HG03354 (cell line): ENCODE measurements around the gene BCL2L1.
A peak's percentile ranks its signal among the peaks of the same experiment; 100 is the strongest.

Source experiments
- ATAC-seq: cut with Tn5 transposase; IDR thresholded peaks from one replicate; pipeline ENCODE4 v1.9.1; 2021; ENCODE audit warnings: mild to moderate bottlenecking; ENCODE audit not compliant: unreplicated experiment, poor library complexity, severe bottlenecking

BCL2L1 gene

DNA sequence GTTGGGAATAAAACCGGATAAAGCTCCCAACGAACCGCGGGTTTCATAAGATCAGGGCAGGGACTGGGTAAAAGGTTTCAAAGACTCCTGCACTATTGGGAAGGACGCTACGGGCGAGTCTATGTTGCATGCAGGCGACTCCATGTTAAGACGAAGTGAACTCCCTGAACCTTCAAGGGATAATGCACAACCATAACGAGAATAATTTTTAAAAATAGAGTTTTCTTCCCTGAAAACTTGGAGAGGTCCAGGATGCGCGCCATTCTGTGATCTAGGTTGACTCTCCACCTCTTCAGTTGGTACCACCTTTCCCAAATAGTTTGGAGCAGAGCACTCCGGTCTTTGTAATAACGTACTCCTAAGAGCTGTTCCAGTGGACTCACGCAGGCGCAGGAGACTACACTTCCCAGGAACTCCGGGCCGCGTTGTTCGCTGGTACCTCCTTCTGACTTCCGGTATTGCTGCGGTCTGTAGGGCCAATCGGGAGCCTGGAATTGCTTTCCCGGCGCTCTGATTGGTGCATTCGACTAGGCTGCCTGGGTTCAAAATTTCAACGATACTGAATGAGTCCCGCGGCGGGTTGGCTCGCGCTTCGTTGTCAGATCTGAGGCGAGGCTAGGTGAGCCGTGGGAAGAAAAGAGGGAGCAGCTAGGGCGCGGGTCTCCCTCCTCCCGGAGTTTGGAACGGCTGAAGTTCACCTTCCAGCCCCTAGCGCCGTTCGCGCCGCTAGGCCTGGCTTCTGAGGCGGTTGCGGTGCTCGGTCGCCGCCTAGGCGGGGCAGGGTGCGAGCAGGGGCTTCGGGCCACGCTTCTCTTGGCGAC lies 16.3 kb upstream of the BCL2L1 start, which contains the start of gene TPX2:
Gene TPX2 (plus strand): TSS at position 562 of the 821 bp plus-strand sequence. CDS start 18,187 bp downstream, outside the sequence.
- ATAC-seq, result peak; percentile 97

DNA sequence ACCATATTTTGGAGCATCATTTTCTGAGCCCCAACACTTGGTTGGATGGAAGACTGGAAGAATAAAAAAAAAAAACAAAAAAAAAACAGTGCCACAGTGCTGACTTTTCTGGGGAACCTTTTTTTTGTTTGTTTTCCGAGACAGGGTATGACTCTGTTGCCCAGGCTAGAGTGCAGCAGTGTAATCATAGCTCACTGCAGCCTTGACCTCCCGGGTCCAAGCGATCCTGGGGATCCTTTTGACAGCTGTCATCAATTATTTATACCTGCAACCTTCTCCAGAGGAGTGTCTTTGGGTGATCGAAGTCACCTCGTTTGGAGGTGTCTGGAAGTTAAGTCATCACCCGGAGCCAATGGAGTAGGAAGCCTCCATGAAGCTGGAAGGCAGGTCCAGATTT lies 8.7 kb upstream of the BCL2L1 start:
- ATAC-seq, result no peak

DNA sequence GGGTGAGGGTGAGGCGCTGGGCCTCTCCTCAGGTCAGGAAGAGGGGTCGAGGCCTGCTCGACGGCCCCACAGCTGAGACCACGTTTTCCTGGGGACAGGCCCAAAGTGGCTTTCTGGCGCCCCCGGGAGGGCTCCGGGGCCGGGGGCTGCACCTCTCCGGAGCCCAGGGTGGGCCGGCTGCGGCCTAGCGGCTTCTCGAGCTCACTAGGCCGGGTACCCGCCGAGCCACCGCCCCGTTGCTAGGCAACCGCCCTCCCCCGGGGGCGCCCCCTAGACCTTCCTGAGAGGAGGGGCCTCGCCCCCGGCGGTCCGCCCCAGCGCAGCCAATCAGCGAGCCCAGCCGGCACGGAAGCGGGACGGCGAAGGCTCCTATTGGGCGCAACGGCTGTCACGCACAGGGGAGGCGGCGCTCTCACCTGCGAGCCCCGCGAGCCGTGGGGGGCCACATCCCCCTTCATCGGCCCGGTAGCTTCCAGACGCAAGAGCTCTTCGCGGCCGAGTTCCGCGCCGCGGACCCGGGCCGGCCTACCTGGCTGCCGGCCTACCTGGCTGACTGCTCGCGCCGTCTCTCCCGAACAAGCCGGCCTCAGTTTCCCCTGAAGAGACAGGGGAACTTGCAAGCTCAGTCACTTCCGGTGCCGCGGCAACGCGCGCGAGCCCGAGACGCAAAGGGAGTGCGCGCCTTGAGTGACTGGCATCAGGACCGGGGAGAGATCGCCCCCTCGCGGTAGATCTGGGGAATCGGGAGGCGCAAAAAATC lies 831 bp upstream of the BCL2L1 start:
- peak; percentile 84 for ATAC-seq

DNA sequence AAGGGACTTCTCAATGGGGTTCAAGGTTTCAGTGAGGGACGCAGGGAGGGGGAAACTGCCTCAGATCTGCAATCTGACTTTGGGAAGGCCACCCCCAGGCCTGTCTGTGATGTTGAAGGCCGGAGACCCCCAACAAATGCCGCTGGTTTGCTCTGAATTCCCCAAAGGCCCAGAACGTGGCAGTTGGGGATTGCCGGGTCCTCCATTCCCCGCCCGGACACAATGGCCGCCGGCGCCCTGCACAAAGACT lies 326 bp upstream of the BCL2L1 start:
- ATAC-seq, result no peak

DNA sequence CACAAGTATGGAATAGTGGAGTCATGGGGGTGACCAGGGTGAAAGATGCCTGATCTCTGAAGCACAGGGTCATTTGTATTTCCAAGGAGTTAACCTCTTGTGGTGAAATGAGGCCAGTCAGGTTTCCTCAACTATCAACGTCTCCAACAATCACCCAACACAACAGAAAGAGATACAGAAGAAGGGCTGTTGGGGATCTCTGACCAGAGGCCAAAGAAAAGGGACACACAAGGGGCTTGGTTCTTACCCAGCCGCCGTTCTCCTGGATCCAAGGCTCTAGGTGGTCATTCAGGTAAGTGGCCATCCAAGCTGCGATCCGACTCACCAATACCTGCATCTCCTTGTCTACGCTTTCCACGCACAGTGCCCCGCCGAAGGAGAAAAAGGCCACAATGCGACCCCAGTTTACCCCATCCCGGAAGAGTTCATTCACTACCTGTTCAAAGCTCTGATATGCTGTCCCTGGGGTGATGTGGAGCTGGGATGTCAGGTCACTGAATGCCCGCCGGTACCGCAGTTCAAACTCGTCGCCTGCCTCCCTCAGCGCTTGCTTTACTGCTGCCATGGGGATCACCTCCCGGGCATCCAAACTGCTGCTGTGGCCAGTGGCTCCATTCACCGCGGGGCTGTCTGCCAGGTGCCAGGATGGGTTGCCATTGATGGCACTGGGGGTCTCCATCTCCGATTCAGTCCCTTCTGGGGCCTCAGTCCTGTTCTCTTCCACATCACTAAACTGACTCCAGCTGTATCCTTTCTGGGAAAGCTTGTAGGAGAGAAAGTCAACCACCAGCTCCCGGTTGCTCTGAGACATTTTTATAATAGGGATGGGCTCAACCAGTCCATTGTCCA lies 1.0 kb downstream of the BCL2L1 start:
- no peak for ATAC-seq

DNA sequence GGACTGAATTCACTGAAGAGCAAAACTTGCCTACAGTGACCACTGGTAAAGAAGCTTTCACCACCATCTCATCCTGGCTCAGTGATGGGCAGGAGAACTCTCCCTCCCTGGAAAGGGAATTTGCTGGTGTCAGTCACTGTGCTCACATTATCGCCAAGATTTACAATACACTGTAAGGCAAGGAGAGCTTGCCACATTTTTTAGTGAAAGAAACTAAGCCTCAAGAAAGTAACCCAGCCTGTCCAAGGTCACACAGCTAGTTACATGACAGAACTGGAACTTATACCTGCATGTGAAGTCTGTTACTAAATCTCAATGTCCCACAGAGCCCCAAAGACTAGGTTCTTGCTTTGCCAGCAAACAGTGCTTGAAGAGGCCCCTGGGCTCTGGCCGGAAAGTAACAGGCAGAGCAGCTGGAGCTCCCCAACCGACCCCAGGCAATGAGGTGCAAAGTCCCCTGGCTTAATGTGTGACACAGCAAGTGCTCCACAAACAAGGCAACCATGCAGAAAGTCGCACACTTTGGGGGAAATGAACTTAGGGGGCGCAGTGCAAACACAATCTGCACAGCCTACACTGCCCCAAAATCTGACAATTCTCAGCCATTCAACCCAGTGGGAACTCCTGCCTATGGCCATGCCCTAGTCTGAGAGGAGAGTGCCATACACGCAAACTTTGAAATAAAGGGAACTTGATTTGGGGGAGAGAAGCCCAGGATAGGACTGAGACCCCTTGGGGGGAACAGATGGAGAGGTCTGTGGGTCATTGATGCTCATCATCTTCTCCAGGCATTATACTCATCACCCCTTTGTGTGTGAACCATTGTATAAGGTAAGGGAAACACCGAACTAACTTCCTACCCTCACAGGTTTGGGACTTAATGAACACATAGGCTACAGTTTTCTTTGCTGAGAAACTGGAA lies 1.9 kb downstream of the BCL2L1 start:
- ATAC-seq, result no peak

DNA sequence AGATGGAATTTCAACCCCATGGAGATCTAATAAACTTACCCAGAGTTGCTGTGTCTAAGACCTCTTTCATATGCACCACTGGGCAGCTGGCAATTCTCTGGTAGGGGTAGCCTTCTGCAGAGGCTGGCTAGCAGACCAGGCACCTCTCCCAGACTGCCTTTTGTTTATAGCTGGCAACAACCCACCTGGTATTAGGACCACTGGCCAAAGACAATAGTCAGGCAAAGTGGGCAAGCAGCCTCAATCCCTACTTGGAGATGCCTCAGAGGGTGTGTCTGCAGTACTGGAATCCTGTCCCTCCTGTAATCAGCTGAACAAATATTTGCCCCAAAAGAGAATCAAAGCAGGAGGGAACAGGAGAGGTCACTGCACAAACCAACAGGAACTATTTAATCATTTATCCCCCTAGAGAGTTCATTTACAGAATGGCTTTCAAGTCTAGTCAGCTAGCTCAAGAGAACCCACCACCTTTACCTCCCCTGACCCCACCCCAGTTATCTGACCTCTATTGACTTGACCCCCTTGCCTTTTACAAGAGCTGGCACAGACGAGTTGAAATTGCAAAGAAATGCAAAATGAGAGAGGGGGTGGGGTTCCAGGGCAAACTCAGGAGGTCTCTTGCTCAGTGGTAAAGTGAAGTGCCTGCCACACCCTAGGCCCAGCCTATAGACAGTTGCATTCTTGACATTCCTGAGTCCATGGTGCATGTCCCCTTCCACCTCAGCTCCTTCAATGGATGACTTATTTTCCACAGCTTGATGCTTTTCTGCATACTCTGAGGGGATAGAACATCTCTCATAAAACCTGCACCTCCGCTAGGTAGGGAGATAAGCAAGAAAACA lies 2.8 kb downstream of the BCL2L1 start:
- ATAC-seq, result no peak

DNA sequence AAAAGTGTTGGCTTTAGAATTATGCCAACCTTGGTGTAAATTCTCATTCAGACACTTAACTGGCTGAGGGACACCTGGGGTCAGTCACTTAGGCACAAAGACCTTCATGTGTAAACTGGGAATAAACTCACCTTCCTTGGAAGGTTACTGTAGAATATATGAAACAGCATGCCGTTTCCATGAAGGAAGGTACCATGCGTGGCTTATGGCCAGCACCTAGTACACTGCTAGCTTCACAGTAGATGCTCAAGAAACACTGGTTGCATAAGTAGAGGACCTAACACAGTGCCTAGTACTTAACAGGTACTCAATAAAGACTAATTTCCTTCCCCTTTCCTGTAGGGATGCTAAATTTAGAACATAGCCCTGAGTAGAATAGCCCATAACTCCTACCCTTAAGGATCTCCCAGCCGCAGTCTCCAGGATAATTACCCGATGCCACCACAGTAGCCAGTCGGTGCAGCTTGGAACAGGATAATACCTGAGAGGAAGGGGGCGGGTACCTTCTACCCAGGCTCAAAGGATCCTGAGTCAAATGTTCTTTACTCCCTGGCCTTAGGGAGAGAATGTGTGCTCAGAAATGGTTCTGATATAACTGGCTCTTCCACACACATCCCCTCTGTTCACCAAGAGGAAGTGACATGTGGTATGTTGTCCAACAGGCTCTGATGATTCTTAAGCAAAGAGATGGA lies 3.6 kb downstream of the BCL2L1 start:
- ATAC-seq, result no peak

DNA sequence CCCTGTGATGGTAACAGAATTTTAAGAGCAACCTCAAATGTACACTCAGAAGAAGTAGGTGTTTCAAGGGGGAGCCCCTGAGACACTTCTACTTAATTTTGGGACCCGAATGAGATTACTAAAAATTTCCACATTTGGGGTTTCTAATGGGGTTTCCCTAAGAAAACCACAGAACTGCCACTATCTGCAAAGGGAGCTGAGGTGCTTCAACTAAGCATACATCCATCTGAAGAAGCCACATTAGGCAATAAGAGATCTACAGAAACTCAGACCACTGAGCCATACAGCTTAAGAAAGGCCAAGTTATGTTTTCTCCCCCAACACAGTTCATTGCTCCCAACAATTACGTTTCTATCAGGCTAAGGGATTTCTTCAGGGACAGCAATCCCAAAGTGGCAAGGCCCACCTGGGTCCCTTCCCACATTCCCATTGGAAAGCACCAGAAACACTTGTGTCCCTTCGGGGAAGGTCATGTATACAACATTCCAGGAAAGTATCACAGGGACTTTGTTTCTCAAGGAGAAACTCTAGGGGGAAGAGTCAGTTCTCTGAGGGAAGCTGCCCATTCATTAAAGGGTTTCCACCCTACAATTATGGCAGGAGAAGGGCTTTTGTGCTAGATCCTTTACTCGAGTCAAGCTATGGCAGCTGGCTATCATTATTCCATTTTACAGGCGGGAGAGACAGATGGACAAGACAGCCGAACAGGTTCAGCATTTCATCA lies 5.0 kb downstream of the BCL2L1 start:
- peak; percentile 40 for ATAC-seq

DNA sequence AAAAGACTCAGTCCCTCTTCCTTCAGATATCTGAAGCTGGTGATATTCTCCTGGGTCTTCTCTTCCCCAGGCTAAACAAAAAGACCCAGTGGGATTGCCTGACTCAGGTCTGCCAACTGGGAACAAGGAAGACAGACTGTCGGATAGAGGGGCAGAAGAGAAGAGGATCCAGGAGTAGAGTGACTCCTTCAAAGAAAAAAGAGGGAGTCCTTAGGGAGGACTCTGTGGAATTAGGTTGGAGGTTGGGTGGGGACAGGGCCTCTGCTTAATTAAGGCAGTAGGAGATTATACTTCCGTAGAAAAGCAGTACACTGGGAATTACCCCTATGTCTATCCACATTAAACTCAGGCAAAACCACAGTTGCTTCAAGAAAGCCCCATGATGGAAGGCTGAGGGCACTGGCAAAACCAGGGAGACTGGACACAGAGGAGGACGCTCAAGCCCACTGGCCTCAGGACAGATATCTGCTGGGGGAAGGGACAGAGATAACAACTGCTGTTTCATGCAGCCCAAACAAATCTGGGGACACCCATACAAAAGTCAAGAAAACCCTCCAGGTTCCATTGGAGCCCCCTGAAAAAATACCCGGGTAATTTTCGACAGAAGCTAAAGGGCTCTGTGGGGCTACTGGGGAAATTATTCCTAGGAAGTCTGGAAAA lies 5.7 kb downstream of the BCL2L1 start:
- ATAC-seq, result peak; percentile 2

DNA sequence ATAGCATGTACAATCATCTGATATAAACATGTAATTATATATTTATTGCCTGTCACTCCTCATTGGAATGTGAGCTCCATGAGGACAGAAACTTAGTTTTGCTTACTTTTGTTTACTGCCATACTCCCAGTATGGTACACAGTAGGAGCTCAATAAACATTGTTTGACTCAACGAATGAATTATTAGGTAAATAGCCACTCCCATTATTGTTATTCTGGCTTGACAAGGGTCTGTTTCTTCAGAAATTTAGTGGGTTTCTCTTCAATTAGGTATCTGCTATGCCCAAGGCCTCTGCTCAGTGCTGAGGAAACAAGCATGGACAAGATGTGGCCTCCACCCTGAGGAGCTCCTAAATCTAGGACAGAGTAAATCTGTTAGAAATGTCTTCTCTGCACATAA lies 6.3 kb downstream of the BCL2L1 start:
- no peak for ATAC-seq

DNA sequence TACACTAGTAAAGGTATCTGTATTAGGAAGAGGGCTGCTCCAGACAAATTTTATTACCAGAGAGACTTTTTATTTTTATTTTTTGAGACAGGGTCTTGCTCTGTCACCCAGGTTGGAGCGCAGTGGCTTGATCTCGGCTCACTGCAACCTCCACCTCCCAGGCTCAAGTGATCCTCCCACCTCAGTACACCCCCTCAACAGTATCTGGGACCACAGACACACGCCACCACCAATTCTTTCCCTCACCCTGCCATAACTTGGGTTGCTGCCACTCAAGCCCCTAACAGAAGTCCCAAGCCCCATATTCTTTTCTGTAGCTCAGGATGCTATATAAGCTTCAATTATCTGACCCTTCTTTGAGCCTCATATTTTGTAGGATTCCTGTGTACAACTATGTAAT lies 6.9 kb downstream of the BCL2L1 start:
- ATAC-seq, result no peak

DNA sequence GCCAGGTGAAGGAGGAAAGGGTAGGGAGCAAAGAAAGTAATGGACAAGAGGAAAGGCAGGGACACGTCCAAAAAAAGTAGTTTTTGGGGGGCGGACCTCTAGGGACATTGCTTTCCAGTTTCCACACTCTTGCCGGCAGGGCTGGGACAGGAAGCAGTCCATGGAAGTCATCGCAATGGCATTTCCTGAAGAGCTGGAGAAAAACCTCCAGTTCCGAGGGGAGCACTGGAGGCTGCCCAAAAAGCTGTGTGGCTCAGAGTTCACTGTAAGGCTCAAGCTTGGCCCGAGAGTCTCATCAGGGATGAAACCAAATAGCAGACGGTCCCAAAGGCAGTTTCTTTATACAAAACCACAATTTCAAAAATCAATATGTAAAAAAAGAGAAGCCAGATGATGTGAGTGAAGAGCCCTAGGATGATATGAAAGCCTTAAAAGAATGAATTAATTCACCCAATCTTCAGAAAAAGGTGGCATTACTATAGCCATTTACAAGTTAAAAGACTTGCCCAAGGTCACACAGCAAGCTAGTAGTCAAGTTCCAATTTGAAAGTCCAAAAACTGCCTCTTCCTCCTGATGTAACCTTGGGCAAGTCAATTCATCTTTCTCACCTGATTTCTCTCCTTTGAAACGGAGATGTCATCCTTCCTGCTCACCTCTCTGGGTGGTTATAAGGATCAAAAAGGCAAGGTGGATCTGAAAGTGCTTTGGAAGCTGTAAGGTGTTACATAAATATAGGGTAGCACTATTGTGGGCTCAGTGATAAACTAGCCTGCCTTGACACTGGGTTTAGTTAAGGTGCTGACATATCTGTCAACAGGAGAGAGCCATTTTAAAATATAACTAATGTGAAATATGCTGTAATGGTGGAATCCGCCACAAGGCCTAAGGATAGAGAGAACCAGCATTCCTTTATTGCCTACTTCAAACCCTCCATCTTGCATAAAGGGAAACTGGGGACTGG lies 9.1 kb downstream of the BCL2L1 start:
- ATAC-seq, result no peak

DNA sequence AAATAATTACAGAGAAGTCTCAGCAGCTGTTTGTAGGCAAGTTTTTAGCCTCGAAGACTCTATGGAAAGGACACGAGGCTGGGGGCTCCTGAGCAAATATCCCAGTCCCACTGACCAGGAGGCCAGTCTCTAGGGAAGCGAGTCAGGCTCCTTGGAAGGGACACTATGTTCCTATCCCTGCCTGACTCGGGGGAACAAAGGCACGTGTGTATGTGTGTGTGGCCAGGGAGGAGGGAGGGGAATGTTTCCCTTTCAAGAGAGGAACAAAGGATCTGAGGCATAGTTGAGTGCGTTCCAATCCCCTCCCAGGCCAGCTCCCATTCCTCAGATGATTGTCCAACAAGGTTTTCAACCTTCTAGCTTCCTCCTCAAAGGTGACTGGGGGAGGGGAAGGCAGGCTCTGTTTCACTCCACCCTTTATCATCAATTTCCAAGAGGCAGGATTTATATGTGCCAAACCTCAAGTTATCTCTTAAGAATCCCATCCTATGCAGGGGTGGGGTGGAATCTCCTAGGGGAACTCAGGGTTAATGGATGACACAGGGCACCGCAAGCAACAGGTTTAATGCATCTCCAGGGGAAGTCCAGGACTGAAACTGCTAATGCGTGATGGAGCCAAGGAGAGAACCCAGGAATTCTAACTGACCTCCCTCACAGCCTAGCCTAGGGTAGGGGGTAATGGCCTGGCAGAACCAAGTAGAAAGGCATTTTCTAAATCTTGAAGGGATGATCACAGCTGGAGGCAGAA lies 9.9 kb downstream of the BCL2L1 start:
- no peak for ATAC-seq

DNA sequence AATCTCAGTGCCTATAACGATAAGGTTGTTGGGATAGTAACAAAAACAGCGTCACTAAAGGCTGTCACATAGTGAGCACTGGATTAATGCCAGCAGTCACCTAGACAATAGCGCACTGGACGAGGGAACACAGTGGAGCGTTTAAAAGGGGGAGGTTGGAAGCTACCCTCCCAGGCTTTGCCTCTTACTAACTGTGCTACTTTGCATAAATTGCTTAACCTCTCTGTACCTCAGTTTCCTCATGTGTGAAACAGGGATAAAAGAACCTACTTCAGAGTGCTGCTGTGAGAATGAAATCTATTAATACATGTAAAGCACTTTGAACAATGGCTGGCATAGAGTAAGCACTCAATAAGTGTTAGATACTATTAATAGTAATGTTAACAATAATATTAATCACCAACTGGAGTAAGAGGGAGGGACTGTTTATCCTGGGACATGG lies 10.5 kb downstream of the BCL2L1 start:
- ATAC-seq, result no peak
